ENCODE data around the gene GLRX. TPM values are rescaled to one million over a fixed set of nuclear protein-coding genes. Genes with fewer than 3 reads are reported as not detected.

Gene GLRX
- total RNA-seq, 4 donors from 2014 or later, result 1,042 to 2,721 (median 1,859) TPM

DNA sequence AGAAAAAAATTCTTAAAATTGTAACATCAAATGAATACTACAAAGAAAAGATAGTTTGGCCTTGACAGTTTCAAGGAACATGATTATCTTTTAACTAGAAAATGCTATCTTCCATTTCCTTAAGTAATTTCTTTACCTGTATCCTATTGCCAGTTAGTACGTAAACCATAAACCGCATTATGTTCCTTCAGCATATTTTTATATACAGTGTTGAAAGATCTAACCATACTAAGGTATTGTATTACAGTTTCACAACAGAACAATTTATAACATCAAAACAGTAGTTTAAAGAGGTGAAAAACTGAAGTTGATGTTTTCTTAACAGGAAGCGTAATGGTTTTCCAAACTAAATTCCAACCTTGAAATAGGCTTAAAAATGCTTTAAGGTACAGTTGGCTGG, 45.1 kb downstream of the GLRX start:
- no peak overlapping the region for H3K4me3 ChIP-seq
- peak overlapping the region; percentile 76 to 85 (median 83) for H3K27ac ChIP-seq
- peaks cover 5 to 66% of the 10 kb centered on the region in 2 donors for H3K4me1 ChIP-seq
- TF ChIP-seq, protein P1, sequence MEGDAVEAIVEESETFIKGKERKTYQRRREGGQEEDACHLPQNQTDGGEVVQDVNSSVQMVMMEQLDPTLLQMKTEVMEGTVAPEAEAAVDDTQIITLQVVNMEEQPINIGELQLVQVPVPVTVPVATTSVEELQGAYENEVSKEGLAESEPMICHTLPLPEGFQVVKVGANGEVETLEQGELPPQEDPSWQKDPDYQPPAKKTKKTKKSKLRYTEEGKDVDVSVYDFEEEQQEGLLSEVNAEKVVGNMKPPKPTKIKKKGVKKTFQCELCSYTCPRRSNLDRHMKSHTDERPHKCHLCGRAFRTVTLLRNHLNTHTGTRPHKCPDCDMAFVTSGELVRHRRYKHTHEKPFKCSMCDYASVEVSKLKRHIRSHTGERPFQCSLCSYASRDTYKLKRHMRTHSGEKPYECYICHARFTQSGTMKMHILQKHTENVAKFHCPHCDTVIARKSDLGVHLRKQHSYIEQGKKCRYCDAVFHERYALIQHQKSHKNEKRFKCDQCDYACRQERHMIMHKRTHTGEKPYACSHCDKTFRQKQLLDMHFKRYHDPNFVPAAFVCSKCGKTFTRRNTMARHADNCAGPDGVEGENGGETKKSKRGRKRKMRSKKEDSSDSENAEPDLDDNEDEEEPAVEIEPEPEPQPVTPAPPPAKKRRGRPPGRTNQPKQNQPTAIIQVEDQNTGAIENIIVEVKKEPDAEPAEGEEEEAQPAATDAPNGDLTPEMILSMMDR (IDR thresholded peaks at IDR 0.05 in 4 of 5, conservative IDR thresholded peaks at IDR 0.05 in 1 of 5), result no peak
- no peak for TF ChIP-seq POLR2A (IDR thresholded peaks at IDR 0.05)
- ATAC-seq (no peak), DNase-seq (no peak)
- in situ Hi-C loops (cut with MboI; ENCODE audit: low sequenced_read_pairs in 4 of 4) (loop anchor here in 3 of 4 donors (5.0 to 25.0 kb wide), 5 partner anchors 67 to 560 kb away; no protein-coding TSS in a partner anchor), intact Hi-C loops (cut with DNase I; ENCODE audit: low total_unique reads) (no loop called here)
- no peaks in the 10 kb centered on the region for H3K9me3 ChIP-seq
- no peaks in the 10 kb centered on the region for H3K27me3 ChIP-seq
- H3K36me3 ChIP-seq, result no peaks in the 10 kb centered on the region

DNA sequence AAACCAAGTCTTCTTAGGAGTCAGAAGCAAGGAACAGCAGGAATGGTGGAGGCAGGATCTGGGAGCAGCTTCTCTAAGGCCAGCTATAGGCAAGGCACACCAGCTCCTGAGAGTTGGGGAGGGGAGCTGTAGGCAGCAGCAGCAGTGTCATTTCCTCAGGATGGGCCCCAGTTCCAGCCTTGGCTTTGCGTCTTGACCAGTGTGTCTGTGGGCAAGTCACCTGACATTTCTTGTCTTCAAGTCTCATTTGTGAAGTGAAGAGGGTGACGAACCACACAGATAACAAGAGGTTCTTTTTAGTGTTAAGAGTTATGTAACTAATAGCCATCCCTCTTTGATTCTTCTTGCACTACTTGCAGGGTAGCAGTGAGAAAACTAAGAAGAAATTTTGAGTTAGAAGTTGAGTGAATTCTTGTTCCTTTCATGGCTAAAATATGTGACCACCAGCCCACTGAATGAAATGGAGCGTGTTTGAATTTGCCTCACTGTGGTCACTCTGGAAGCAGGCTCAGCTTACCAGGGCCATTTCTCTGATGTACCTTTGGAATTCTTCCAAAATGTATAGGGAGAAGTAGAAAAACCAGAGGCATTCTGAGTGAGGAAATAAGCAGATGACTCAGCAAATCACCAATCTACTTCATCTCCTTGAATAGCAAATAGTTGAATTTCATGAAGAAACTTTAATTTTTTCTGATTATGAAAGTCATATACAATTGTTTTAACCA, 49.0 kb downstream of the GLRX start:
- Histone ChIP-seq H3K36me3 (peaks cover 0 to 10% of the 10 kb centered on the region in 2 donors), H3K27ac (peak overlapping the region in 3 of 4 donors; percentile 2 to 33 (median 4)), H3K27me3 (no peaks in the 10 kb centered on the region), H3K9me3 (no peaks in the 10 kb centered on the region), H3K4me3 (no peak overlapping the region), H3K4me1 (peaks cover 9 to 41% of the 10 kb centered on the region in 2 donors)
- intact Hi-C loops (cut with DNase I; ENCODE audit: low total_unique reads) (loop anchor here (5.0 kb wide), 1 partner anchor 106 kb away; no protein-coding TSS in a partner anchor), in situ Hi-C loops (cut with MboI; ENCODE audit: low sequenced_read_pairs in 4 of 4) (loop anchor here in 3 of 4 donors (10.0 kb wide), 3 partner anchors 71 to 561 kb away; no protein-coding TSS in a partner anchor)
- ATAC-seq (no peak), DNase-seq (no peak)
- no peak for TF ChIP-seq POLR2A (IDR thresholded peaks at IDR 0.05)
- TF ChIP-seq, protein P1 (IDR thresholded peaks at IDR 0.05 in 4 of 5, conservative IDR thresholded peaks at IDR 0.05 in 1 of 5), result no peak

DNA sequence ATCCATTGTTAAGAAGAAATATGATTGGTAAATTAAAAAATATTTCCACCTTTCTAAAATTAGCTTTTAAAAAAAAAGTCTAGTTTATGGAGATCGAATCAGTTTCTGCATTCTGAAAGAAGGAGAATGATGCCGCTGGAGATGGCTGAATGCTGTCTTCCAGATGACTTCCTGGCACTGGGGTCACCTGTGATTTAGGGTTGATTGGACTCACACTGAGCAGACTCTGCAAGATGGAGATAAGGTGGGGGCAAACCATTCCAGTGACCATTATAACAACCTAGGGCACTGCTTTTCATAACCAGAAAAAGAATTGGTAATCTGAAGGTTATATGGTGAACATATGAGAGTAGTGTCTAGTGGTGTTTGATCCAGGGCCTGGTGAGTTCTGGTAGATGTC, 50.6 kb downstream of the GLRX start:
- Histone ChIP-seq H3K27me3 (no peaks in the 10 kb centered on the region), H3K9me3 (no peaks in the 10 kb centered on the region), H3K4me1 (peaks cover 9 to 26% of the 10 kb centered on the region in 2 donors), H3K4me3 (no peak overlapping the region), H3K36me3 (peaks cover 0 to 26% of the 10 kb centered on the region in 2 donors), H3K27ac (peak overlapping the region; percentile 43 to 59 (median 54))
- no peak for ATAC-seq
- in situ Hi-C loops (cut with MboI; ENCODE audit: low sequenced_read_pairs in 4 of 4), result loop anchor here in 3 of 4 donors (10.0 kb wide), 3 partner anchors 73 to 563 kb away; no protein-coding TSS in a partner anchor
- TF ChIP-seq POLR2A (IDR thresholded peaks at IDR 0.05), result no peak
- TF ChIP-seq, protein P1 (IDR thresholded peaks at IDR 0.05 in 4 of 5, conservative IDR thresholded peaks at IDR 0.05 in 1 of 5), result no peak
- no peak for DNase-seq
- intact Hi-C loops (cut with DNase I; ENCODE audit: low total_unique reads), result loop anchor here (5.0 kb wide), 1 partner anchor 105 kb away; no protein-coding TSS in a partner anchor

DNA sequence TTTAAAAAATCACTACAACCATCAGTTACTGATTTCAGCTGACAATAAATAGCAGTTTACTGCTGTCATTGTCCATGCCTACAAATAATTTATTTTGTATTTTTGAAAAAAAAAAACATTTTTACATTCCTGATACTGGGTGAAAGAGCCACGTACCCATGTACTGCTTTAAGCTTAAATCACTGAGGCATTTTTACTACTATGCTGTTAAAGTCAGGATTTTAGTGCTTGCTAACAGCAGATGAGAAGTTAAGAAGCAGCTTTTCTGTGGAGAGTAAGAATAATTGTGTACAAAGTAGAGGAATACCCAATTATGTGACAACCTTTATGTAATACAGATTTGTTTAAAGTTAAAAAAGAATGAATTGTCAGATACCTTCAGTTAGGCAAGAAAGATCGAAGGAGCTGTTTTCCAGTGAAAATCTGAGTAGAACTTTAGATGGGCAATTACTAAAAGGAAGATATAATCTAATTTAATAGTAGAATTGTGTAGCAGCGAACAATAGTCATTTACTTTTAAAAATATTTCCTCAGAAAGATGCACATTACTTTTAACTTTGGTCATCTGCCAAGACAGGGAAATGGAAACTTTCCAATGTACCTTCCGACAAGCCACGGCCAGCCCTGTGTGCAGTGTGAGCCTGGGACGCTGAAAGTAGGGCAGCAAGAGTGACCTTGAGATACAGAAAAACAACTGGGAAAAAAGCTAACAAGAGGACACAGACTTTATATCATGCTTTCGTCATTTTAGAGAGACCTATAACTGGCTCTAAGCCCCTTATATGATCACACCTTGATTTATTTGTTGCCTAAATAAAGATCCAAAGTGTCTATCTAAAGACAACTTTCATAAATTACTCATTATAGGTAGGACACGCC, 51.5 kb downstream of the GLRX start:
- intact Hi-C loops (cut with DNase I; ENCODE audit: low total_unique reads), result loop anchor here (5.0 kb wide), 1 partner anchor 104 kb away; no protein-coding TSS in a partner anchor
- H3K27me3 ChIP-seq, result no peaks in the 10 kb centered on the region
- peak overlapping the region; percentile 43 to 59 (median 54) for H3K27ac ChIP-seq
- in situ Hi-C loops (cut with MboI; ENCODE audit: low sequenced_read_pairs in 4 of 4), result loop anchor here in 3 of 4 donors (10.0 kb wide), 3 partner anchors 74 to 564 kb away; no protein-coding TSS in a partner anchor
- DNase-seq (no peak), ATAC-seq (peak; percentile 51 to 71)
- TF ChIP-seq, protein P1 (IDR thresholded peaks at IDR 0.05 in 4 of 5, conservative IDR thresholded peaks at IDR 0.05 in 1 of 5), result no peak
- no peak for TF ChIP-seq POLR2A (IDR thresholded peaks at IDR 0.05)
- H3K9me3 ChIP-seq, result no peaks in the 10 kb centered on the region
- peaks cover 9 to 22% of the 10 kb centered on the region in 2 donors for H3K4me1 ChIP-seq
- H3K36me3 ChIP-seq, result peaks cover 0 to 30% of the 10 kb centered on the region in 2 donors
- H3K4me3 ChIP-seq, result no peak overlapping the region
